ENCODE data around the gene EIF3J. TPM values are rescaled to one million over a fixed set of nuclear protein-coding genes. Genes with fewer than 3 reads are reported as not detected.

The EIF3J gene
- total RNA-seq, 1 experiment from 2014 or later = 117 TPM

DNA sequence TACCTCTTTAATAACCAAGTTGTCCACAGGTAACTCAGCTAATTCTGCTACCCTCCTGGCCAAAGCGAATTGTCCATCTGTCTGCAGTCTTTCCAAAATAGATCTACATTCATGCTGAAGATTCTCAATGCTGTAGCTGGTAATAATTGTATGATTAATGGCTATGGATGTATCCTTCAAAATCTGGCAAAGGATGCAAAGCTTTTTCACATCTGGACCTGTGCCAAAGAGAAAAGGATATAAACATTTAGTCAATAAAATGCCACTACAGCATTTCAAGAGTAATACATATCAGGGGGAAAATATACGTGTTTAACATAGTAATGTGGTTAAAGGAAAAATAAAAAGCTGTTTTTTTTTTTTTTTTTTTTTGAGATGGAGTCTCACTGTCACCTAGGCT lies 48.7 kb downstream of the EIF3J start:
- ChIA-PET POLR2A (ENCODE audit: unreplicated experiment) (no interaction called here), CTCF (interaction anchor here (0.6 kb wide), 1 partner anchor 202 kb away, joined by 4 read pairs; no protein-coding TSS in a partner anchor)
- H3K9me2 ChIP-seq (ENCODE audit: insufficient read depth) = no peaks in the 10 kb centered on the region
- H3F3A ChIP-seq (ENCODE audit: insufficient read depth, low read depth) = no peaks in the 10 kb centered on the region
- intact Hi-C loops (cut with micrococcal nuclease; ENCODE audit: unreplicated experiment) = no loop called here
- DNase-seq = no peak
- H3K4me2 ChIP-seq = no peak overlapping the region
- peaks cover under 1% of the 10 kb centered on the region; the same call in 1 of the 2 replicates for H3K36me3 ChIP-seq (ENCODE audit: low read depth)
- no peaks in the 10 kb centered on the region for H3K27me3 ChIP-seq (ENCODE audit: insufficient read depth, low read depth)
- no peak overlapping the region for H3K27ac ChIP-seq
- TF ChIP-seq, protein P1, sequence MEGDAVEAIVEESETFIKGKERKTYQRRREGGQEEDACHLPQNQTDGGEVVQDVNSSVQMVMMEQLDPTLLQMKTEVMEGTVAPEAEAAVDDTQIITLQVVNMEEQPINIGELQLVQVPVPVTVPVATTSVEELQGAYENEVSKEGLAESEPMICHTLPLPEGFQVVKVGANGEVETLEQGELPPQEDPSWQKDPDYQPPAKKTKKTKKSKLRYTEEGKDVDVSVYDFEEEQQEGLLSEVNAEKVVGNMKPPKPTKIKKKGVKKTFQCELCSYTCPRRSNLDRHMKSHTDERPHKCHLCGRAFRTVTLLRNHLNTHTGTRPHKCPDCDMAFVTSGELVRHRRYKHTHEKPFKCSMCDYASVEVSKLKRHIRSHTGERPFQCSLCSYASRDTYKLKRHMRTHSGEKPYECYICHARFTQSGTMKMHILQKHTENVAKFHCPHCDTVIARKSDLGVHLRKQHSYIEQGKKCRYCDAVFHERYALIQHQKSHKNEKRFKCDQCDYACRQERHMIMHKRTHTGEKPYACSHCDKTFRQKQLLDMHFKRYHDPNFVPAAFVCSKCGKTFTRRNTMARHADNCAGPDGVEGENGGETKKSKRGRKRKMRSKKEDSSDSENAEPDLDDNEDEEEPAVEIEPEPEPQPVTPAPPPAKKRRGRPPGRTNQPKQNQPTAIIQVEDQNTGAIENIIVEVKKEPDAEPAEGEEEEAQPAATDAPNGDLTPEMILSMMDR (conservative IDR thresholded peaks at IDR 0.05) = no peak
- TF ChIP-seq EZH2 (IDR thresholded peaks at IDR 0.05; ENCODE audit: low read depth) = no peak
- H3K9me3 ChIP-seq (ENCODE audit: insufficient read depth, low read depth) = no peaks in the 10 kb centered on the region
- no peaks in the 10 kb centered on the region for H3K79me2 ChIP-seq (ENCODE audit: low read depth)
- no TSS peak for BruUV-seq (replicated peaks)
- no peak overlapping the region for H2AFZ ChIP-seq
- peaks cover 3% of the 10 kb centered on the region; the same call in 1 of the 2 replicates for H3K4me1 ChIP-seq (replicated peaks; ENCODE audit: insufficient read depth)
- no peaks in the 10 kb centered on the region for H4K20me1 ChIP-seq (ENCODE audit: insufficient read depth)
- no peak overlapping the region for H3K4me3 ChIP-seq

DNA sequence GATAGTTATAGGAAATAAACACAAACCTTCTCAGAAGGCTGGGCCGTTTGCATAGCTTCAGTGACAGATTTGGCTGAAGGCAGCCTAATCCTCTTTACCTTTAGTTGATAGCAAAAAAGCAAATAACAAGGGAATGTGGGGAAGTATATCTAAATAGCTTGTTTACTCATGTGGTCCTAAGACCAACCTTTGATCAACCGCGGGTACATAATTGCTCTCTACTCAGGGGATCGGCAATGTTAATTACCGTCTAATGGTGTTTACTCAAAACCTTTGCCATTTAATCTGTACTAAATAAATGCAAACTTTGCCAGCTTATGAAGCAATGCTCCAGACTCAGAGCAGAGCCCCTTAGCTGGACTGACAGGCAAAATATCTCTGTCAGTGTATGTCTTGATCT lies 51.6 kb downstream of the EIF3J start:
- CTCF ChIA-PET = no interaction called here

DNA sequence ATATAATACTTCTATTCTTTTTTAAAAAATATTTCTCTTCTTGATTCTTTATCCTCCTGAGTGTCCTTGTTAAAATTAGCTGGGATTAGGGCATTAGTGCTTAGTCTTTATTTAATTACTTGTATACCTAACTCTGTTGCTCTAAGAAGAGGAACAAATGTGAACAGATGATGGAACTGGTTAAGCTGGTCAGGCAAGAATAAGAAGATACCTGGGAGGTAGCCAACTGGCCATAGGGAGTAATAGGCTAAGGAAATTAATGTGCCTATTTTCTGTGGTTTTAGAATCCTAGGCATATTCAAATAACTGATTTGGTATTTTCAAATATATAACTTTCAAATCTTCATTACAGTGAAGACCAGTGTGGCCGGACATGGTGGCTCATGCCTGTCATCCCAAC lies 54.4 kb downstream of the EIF3J start:
- no peak overlapping the region for H2AFZ ChIP-seq
- DNase-seq = peak; percentile 38 to 61
- H3K79me2 ChIP-seq (ENCODE audit: low read depth) = no peaks in the 10 kb centered on the region
- H3K4me3 ChIP-seq = no peak overlapping the region
- no peaks in the 10 kb centered on the region for H3K27me3 ChIP-seq (ENCODE audit: insufficient read depth, low read depth)
- ChIA-PET CTCF (no interaction called here), POLR2A (ENCODE audit: unreplicated experiment) (no interaction called here)
- peaks cover 12% of the 10 kb centered on the region for H3K4me1 ChIP-seq (replicated peaks; ENCODE audit: insufficient read depth)
- no TSS peak for BruUV-seq (replicated peaks)
- no peak for TF ChIP-seq EZH2 (IDR thresholded peaks at IDR 0.05; ENCODE audit: low read depth)
- TF ChIP-seq, protein P1 (conservative IDR thresholded peaks at IDR 0.05) = no peak
- 0 out of 2 replicates have a peak, but pooled peaks cover 4% of the 10 kb centered on the region for H3K36me3 ChIP-seq (ENCODE audit: low read depth)
- H3K27ac ChIP-seq = 0 out of 2 replicates have a peak overlapping the region, but pooled peaks have one; percentile 11
- peaks cover 3% of the 10 kb centered on the region; the same call in 1 of the 2 replicates for H3F3A ChIP-seq (ENCODE audit: insufficient read depth, low read depth)
- intact Hi-C loops (cut with micrococcal nuclease; ENCODE audit: unreplicated experiment) = loop anchor here (5.0 kb wide), 1 partner anchor 146 kb away; the partner anchor contains the start of gene TRIM69
- no peaks in the 10 kb centered on the region for H4K20me1 ChIP-seq (ENCODE audit: insufficient read depth)
- H3K4me2 ChIP-seq = no peak overlapping the region
- no peaks in the 10 kb centered on the region for H3K9me3 ChIP-seq (ENCODE audit: insufficient read depth, low read depth)
- H3K9me2 ChIP-seq (ENCODE audit: insufficient read depth) = no peaks in the 10 kb centered on the region

More for the DNA sequence above, 51.6 kb downstream of the EIF3J start:
- no peak for TF ChIP-seq EZH2 (IDR thresholded peaks at IDR 0.05; ENCODE audit: low read depth)
- TF ChIP-seq, protein P1 (conservative IDR thresholded peaks at IDR 0.05) = no peak
- Histone ChIP-seq H3K4me2 (no peak overlapping the region), H3K4me1 (replicated peaks; ENCODE audit: insufficient read depth) (peaks cover 12% of the 10 kb centered on the region), H4K20me1 (ENCODE audit: insufficient read depth) (no peaks in the 10 kb centered on the region), H3K9me3 (ENCODE audit: insufficient read depth, low read depth) (no peaks in the 10 kb centered on the region), H3K36me3 (ENCODE audit: low read depth) (peaks cover 4% of the 10 kb centered on the region; the same call in 1 of the 2 replicates), H3F3A (ENCODE audit: insufficient read depth, low read depth) (peaks cover 3% of the 10 kb centered on the region; the same call in 1 of the 2 replicates), H2AFZ (no peak overlapping the region), H3K79me2 (ENCODE audit: low read depth) (no peaks in the 10 kb centered on the region), H3K27me3 (ENCODE audit: insufficient read depth, low read depth) (no peaks in the 10 kb centered on the region), H3K27ac (no peak overlapping the region), H3K9me2 (ENCODE audit: insufficient read depth) (no peaks in the 10 kb centered on the region), H3K4me3 (no peak overlapping the region)
- no peak for DNase-seq
- no TSS peak for BruUV-seq (replicated peaks)
- POLR2A ChIA-PET (ENCODE audit: unreplicated experiment) = no interaction called here
- intact Hi-C loops (cut with micrococcal nuclease; ENCODE audit: unreplicated experiment) = no loop called here
